ENCODE results near the gene MYL12B. TPM values are rescaled to one million over a fixed set of nuclear protein-coding genes. Genes with fewer than 3 reads are reported as not detected.
"Not testable (repeated sequence)": the region's sequence is repeated elsewhere in the genome, so short reads cannot be mapped to it uniquely, and the experiment has no call there.

The MYL12B gene
- total RNA-seq, 1 donor from 2014 or later: 123 TPM

DNA sequence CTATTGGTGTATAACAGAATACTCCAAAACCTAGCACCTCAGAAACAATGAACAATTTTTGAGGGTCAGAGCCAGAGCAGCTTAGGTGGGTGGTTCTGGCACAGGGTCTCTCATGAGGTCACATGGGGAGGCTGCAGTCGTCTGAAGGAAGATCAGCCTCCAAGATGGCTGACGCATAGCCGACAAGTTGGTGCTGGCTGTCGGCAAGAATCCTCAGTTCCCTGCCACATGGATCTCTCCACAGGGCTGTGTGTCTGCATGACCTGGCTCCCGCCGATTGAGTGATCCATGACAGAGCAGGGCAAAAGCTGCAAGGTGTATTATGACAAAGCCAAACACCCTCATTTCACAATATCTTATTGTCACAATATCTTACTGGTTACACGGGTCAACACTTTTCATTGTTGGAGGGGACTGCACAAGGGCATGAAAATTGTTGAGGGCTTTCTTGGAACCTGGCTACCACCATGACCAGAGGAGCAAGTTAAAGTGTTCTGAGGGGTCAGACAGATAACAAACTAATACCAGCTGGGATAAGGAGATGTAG is 4.2 kb downstream of the MYL12B start:
- Mint-ChIP-seq H3K27ac (ENCODE audit: unreplicated experiment) (no peak overlapping the region), H3K36me3 (ENCODE audit: unreplicated experiment) (no peaks in the 10 kb centered on the region), H3K4me1 (ENCODE audit: low read depth, unreplicated experiment) (peaks cover 18% of the 10 kb centered on the region), H3K9me3 (ENCODE audit: unreplicated experiment) (no peaks in the 10 kb centered on the region), H3K4me3 (ENCODE audit: unreplicated experiment) (no peak overlapping the region), H3K27me3 (ENCODE audit: unreplicated experiment) (peaks cover 6% of the 10 kb centered on the region)
- no peak for DNase-seq
- TF ChIP-seq, protein P1, sequence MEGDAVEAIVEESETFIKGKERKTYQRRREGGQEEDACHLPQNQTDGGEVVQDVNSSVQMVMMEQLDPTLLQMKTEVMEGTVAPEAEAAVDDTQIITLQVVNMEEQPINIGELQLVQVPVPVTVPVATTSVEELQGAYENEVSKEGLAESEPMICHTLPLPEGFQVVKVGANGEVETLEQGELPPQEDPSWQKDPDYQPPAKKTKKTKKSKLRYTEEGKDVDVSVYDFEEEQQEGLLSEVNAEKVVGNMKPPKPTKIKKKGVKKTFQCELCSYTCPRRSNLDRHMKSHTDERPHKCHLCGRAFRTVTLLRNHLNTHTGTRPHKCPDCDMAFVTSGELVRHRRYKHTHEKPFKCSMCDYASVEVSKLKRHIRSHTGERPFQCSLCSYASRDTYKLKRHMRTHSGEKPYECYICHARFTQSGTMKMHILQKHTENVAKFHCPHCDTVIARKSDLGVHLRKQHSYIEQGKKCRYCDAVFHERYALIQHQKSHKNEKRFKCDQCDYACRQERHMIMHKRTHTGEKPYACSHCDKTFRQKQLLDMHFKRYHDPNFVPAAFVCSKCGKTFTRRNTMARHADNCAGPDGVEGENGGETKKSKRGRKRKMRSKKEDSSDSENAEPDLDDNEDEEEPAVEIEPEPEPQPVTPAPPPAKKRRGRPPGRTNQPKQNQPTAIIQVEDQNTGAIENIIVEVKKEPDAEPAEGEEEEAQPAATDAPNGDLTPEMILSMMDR (IDR thresholded peaks at IDR 0.05; ENCODE audit: partially characterized antibody, unreplicated experiment): no peak

DNA sequence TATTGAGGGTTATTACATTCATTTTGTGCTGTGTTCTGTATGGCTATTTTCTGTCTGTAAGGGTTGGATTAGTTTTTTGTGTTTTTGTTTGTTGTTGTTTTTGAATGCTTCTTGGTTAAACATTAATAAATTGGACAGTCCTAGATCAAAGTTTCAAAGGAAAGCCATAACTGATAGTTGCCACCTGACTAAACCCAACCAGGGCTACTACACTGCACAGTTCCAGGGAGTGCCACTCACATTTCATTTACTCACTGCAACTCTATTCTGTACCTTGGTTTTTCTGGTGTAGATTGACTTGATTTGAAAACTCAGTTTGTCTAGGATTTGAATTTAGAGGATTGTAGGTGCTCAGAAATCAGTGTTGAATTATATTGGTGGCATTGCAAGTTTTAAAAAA is 6.4 kb downstream of the MYL12B start:
- Mint-ChIP-seq H3K27ac (ENCODE audit: unreplicated experiment) (no peak overlapping the region), H3K4me3 (ENCODE audit: unreplicated experiment) (no peak overlapping the region), H3K27me3 (ENCODE audit: unreplicated experiment) (no peaks in the 10 kb centered on the region), H3K36me3 (ENCODE audit: unreplicated experiment) (no peaks in the 10 kb centered on the region), H3K9me3 (ENCODE audit: unreplicated experiment) (no peaks in the 10 kb centered on the region), H3K4me1 (ENCODE audit: low read depth, unreplicated experiment) (peaks cover 13% of the 10 kb centered on the region)
- TF ChIP-seq, protein P1 (IDR thresholded peaks at IDR 0.05; ENCODE audit: partially characterized antibody, unreplicated experiment): no peak
- DNase-seq: no peak

DNA sequence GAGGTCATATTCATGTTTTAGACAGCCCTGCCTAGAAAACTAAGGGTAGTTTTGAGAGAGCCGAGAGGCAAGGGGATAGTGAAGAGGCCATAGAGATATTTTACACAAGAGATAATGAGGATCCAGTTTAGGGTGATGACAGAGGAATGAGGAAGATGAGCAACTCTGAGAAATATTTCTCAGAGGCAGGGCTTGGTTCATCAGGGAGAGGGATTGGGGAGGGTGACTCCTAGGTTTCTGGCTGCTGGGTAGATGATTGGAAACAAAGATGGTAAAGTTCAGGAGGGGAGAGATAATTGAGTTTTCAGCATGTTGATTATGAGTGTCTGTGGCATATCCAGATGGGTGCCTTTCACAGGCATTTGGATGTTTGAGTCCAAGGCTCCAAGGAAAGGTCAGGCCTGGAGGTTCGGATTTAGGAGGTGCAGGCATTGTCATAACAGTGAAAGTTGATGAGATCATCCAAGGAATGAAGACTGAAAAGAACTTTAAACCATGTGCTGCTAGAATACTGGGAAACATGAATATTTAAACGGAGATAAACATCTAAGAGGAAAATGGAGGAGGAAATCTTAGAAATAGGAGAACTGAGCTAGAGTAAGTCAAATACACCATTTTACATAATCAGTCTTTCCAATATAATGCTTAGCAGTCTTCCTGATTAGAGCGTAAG is 7.4 kb downstream of the MYL12B start:
- H3K27me3 Mint-ChIP-seq (ENCODE audit: unreplicated experiment): no peaks in the 10 kb centered on the region
- H3K27ac Mint-ChIP-seq (ENCODE audit: unreplicated experiment): no peak overlapping the region
- no peaks in the 10 kb centered on the region for H3K9me3 Mint-ChIP-seq (ENCODE audit: unreplicated experiment)
- H3K4me1 Mint-ChIP-seq (ENCODE audit: low read depth, unreplicated experiment): peaks cover 10% of the 10 kb centered on the region
- no peak for DNase-seq
- H3K4me3 Mint-ChIP-seq (ENCODE audit: unreplicated experiment): no peak overlapping the region
- no peaks in the 10 kb centered on the region for H3K36me3 Mint-ChIP-seq (ENCODE audit: unreplicated experiment)
- TF ChIP-seq, protein P1 (IDR thresholded peaks at IDR 0.05; ENCODE audit: partially characterized antibody, unreplicated experiment): no peak

DNA sequence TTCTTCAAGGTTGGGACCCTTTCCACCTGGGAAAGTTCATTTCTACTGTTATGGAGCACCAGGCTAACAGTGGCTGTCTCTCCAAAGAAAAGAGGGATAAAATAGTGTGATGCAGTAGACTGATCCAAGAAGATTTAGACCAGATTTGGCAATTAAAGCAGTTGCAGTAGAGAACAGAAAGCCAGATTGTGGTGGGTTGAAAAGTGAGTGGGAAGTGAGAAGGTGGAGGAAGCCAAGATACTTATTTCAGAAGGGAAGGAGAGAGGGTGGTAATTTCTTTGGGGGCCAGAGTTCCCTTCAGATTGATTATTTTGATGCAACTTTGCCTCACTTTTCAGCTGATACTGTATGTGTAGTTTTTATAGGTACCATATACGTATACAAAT is 8.0 kb downstream of the MYL12B start:
- Mint-ChIP-seq H3K27me3 (ENCODE audit: unreplicated experiment) (no peaks in the 10 kb centered on the region), H3K4me3 (ENCODE audit: unreplicated experiment) (no peak overlapping the region), H3K9me3 (ENCODE audit: unreplicated experiment) (no peaks in the 10 kb centered on the region), H3K4me1 (ENCODE audit: low read depth, unreplicated experiment) (peaks cover 10% of the 10 kb centered on the region), H3K36me3 (ENCODE audit: unreplicated experiment) (no peaks in the 10 kb centered on the region), H3K27ac (ENCODE audit: unreplicated experiment) (no peak overlapping the region)
- TF ChIP-seq, protein P1 (IDR thresholded peaks at IDR 0.05; ENCODE audit: partially characterized antibody, unreplicated experiment): no peak
- no peak for DNase-seq

DNA sequence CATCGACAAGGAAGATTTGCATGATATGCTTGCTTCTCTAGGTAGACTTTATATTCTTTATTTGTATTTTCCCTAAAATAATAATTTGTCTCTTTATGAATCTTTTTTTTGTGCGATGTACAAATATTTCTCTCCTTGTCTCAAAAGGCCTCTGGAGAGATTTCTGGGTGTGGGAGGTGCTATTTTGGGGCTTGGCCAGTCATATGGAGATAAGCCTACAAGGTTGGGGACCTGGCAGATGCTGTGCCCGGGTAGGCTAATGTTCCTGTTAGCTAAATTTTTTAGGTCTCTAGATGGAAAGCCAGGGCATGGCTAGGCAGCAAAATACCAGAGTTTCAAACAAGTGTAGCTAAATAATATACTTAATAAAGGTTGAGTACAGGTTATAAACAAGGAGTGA is 11.1 kb downstream of the MYL12B start:
- Mint-ChIP-seq H3K36me3 (ENCODE audit: unreplicated experiment) (no peaks in the 10 kb centered on the region), H3K4me3 (ENCODE audit: unreplicated experiment) (no peak overlapping the region), H3K4me1 (ENCODE audit: low read depth, unreplicated experiment) (peaks cover 8% of the 10 kb centered on the region), H3K27ac (ENCODE audit: unreplicated experiment) (no peak overlapping the region), H3K9me3 (ENCODE audit: unreplicated experiment) (no peaks in the 10 kb centered on the region), H3K27me3 (ENCODE audit: unreplicated experiment) (no peaks in the 10 kb centered on the region)
- no peak for DNase-seq
- TF ChIP-seq, protein P1 (IDR thresholded peaks at IDR 0.05; ENCODE audit: partially characterized antibody, unreplicated experiment): no peak

DNA sequence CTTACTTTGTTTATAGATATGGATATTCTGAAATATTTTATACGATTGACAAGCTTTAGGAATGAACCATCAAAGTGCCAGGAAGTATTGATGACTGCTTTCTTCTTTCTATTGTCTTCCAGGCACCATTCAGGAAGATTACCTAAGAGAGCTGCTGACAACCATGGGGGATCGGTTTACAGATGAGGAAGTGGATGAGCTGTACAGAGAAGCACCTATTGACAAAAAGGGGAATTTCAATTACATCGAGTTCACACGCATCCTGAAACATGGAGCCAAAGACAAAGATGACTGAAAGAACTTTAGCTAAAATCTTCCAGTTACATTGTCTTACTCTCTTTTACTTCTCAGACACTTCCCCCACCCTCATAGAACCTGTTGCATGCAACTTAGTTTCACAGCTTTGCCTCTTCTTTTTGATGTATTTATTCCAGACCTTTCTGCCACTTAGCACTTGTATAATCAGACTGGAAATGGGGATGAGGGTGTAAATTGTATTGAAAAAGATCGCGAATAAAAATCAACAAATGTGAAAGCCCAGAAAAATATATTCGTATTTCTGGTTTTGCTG is 15.8 kb downstream of the MYL12B start:
- not testable (repeated sequence) for H3K9me3 Mint-ChIP-seq (ENCODE audit: unreplicated experiment); H3K4me3 Mint-ChIP-seq (ENCODE audit: unreplicated experiment); H3K4me1 Mint-ChIP-seq (ENCODE audit: low read depth, unreplicated experiment); H3K27me3 Mint-ChIP-seq (ENCODE audit: unreplicated experiment); H3K36me3 Mint-ChIP-seq (ENCODE audit: unreplicated experiment); H3K27ac Mint-ChIP-seq (ENCODE audit: unreplicated experiment); DNase-seq
